ENCODE results near the gene ADRB2.

Gene ADRB2

GRCh38 chr5:148856424-148856823 is 30.0 kb downstream of the ADRB2 start:
- no peak overlapping the region for H3K27ac ChIP-seq (ENCODE audit: low read depth, low read length)

GRCh38 chr5:148857474-148857873 is 31.1 kb downstream of the ADRB2 start:
- Histone ChIP-seq H3K4me3 (ENCODE audit: low read depth, low read length) (no peak overlapping the region), H3K36me3 (ENCODE audit: control insufficient read depth, insufficient read depth, low read length) (no peaks in the 10 kb centered on the region), H3K9ac (ENCODE audit: low read depth, low read length) (no peak overlapping the region), H3K4me1 (ENCODE audit: control insufficient read depth, insufficient read depth, low read length) (no peaks in the 10 kb centered on the region), H3K27me3 (ENCODE audit: control insufficient read depth, insufficient read depth, low read length) (no peaks in the 10 kb centered on the region), H3K9me3 (ENCODE audit: control insufficient read depth, insufficient read depth, low read length) (no peaks in the 10 kb centered on the region), H3K27ac (ENCODE audit: low read depth, low read length) (no peak overlapping the region)

More at GRCh38 chr5:148856424-148856823, 30.0 kb downstream of the ADRB2 start:
- Histone ChIP-seq H3K36me3 (ENCODE audit: control insufficient read depth, insufficient read depth, low read length) (no peaks in the 10 kb centered on the region), H3K27me3 (ENCODE audit: control insufficient read depth, insufficient read depth, low read length) (no peaks in the 10 kb centered on the region), H3K4me1 (ENCODE audit: control insufficient read depth, insufficient read depth, low read length) (no peaks in the 10 kb centered on the region), H3K9ac (ENCODE audit: low read depth, low read length) (no peak overlapping the region), H3K9me3 (ENCODE audit: control insufficient read depth, insufficient read depth, low read length) (no peaks in the 10 kb centered on the region), H3K4me3 (ENCODE audit: low read depth, low read length) (no peak overlapping the region)

- Histone ChIP-seq H3K4me1 (ENCODE audit: control insufficient read depth, insufficient read depth, low read length) (no peaks in the 10 kb centered on the region), H3K36me3 (ENCODE audit: control insufficient read depth, insufficient read depth, low read length) (no peaks in the 10 kb centered on the region), H3K9ac (ENCODE audit: low read depth, low read length) (no peak overlapping the region), H3K27me3 (ENCODE audit: control insufficient read depth, insufficient read depth, low read length) (no peaks in the 10 kb centered on the region), H3K4me3 (ENCODE audit: low read depth, low read length) (no peak overlapping the region), H3K9me3 (ENCODE audit: control insufficient read depth, insufficient read depth, low read length) (no peaks in the 10 kb centered on the region), H3K27ac (ENCODE audit: low read depth, low read length) (no peak overlapping the region)
Observed at GRCh38 chr5:148858106-148858505, 31.7 kb downstream of the ADRB2 start.

- no peaks in the 10 kb centered on the region for H3K36me3 ChIP-seq (ENCODE audit: control insufficient read depth, insufficient read depth, low read length)
- no peaks in the 10 kb centered on the region for H3K4me1 ChIP-seq (ENCODE audit: control insufficient read depth, insufficient read depth, low read length)
- no peak overlapping the region for H3K9ac ChIP-seq (ENCODE audit: low read depth, low read length)
- H3K27ac ChIP-seq (ENCODE audit: low read depth, low read length): no peak overlapping the region
- H3K4me3 ChIP-seq (ENCODE audit: low read depth, low read length): no peak overlapping the region
- H3K9me3 ChIP-seq (ENCODE audit: control insufficient read depth, insufficient read depth, low read length): no peaks in the 10 kb centered on the region
- no peaks in the 10 kb centered on the region for H3K27me3 ChIP-seq (ENCODE audit: control insufficient read depth, insufficient read depth, low read length)
Observed at GRCh38 chr5:148858547-148858946, 32.1 kb downstream of the ADRB2 start.

GRCh38 chr5:148859703-148860102 is 33.3 kb downstream of the ADRB2 start:
- Histone ChIP-seq H3K4me1 (ENCODE audit: control insufficient read depth, insufficient read depth, low read length) (no peaks in the 10 kb centered on the region), H3K27ac (ENCODE audit: low read depth, low read length) (no peak overlapping the region), H3K27me3 (ENCODE audit: control insufficient read depth, insufficient read depth, low read length) (no peaks in the 10 kb centered on the region), H3K36me3 (ENCODE audit: control insufficient read depth, insufficient read depth, low read length) (no peaks in the 10 kb centered on the region), H3K4me3 (ENCODE audit: low read depth, low read length) (no peak overlapping the region), H3K9me3 (ENCODE audit: control insufficient read depth, insufficient read depth, low read length) (no peaks in the 10 kb centered on the region), H3K9ac (ENCODE audit: low read depth, low read length) (no peak overlapping the region)

GRCh38 chr5:148860599-148860998 is 34.2 kb downstream of the ADRB2 start:
- H3K4me1 ChIP-seq (ENCODE audit: control insufficient read depth, insufficient read depth, low read length): no peaks in the 10 kb centered on the region
- no peak overlapping the region for H3K9ac ChIP-seq (ENCODE audit: low read depth, low read length)
- no peak overlapping the region for H3K27ac ChIP-seq (ENCODE audit: low read depth, low read length)
- no peaks in the 10 kb centered on the region for H3K27me3 ChIP-seq (ENCODE audit: control insufficient read depth, insufficient read depth, low read length)
- no peaks in the 10 kb centered on the region for H3K9me3 ChIP-seq (ENCODE audit: control insufficient read depth, insufficient read depth, low read length)
- H3K36me3 ChIP-seq (ENCODE audit: control insufficient read depth, insufficient read depth, low read length): no peaks in the 10 kb centered on the region
- no peak overlapping the region for H3K4me3 ChIP-seq (ENCODE audit: low read depth, low read length)

GRCh38 chr5:148861088-148861487 is 34.7 kb downstream of the ADRB2 start:
- H3K27ac ChIP-seq (ENCODE audit: low read depth, low read length): no peak overlapping the region
- H3K27me3 ChIP-seq (ENCODE audit: control insufficient read depth, insufficient read depth, low read length): no peaks in the 10 kb centered on the region
- H3K36me3 ChIP-seq (ENCODE audit: control insufficient read depth, insufficient read depth, low read length): no peaks in the 10 kb centered on the region
- no peak overlapping the region for H3K9ac ChIP-seq (ENCODE audit: low read depth, low read length)
- no peak overlapping the region for H3K4me3 ChIP-seq (ENCODE audit: low read depth, low read length)
- H3K4me1 ChIP-seq (ENCODE audit: control insufficient read depth, insufficient read depth, low read length): no peaks in the 10 kb centered on the region
- H3K9me3 ChIP-seq (ENCODE audit: control insufficient read depth, insufficient read depth, low read length): no peaks in the 10 kb centered on the region

- no peaks in the 10 kb centered on the region for H3K9me3 ChIP-seq (ENCODE audit: control insufficient read depth, insufficient read depth, low read length)
- H3K27me3 ChIP-seq (ENCODE audit: control insufficient read depth, insufficient read depth, low read length): no peaks in the 10 kb centered on the region
- H3K9ac ChIP-seq (ENCODE audit: low read depth, low read length): no peak overlapping the region
- H3K4me1 ChIP-seq (ENCODE audit: control insufficient read depth, insufficient read depth, low read length): no peaks in the 10 kb centered on the region
- no peaks in the 10 kb centered on the region for H3K36me3 ChIP-seq (ENCODE audit: control insufficient read depth, insufficient read depth, low read length)
- no peak overlapping the region for H3K27ac ChIP-seq (ENCODE audit: low read depth, low read length)
- H3K4me3 ChIP-seq (ENCODE audit: low read depth, low read length): no peak overlapping the region
Observed at GRCh38 chr5:148861696-148862095, 35.3 kb downstream of the ADRB2 start.

GRCh38 chr5:148864113-148864841 is 37.9 kb downstream of the ADRB2 start:
- Histone ChIP-seq H3K9ac (ENCODE audit: low read depth, low read length) (no peak overlapping the region), H3K27me3 (ENCODE audit: control insufficient read depth, insufficient read depth, low read length) (no peaks in the 10 kb centered on the region), H3K4me1 (ENCODE audit: control insufficient read depth, insufficient read depth, low read length) (no peaks in the 10 kb centered on the region), H3K4me3 (ENCODE audit: low read depth, low read length) (no peak overlapping the region), H3K9me3 (ENCODE audit: control insufficient read depth, insufficient read depth, low read length) (no peaks in the 10 kb centered on the region), H3K36me3 (ENCODE audit: control insufficient read depth, insufficient read depth, low read length) (no peaks in the 10 kb centered on the region), H3K27ac (ENCODE audit: low read depth, low read length) (no peak overlapping the region)

- no peak overlapping the region for H3K9ac ChIP-seq (ENCODE audit: low read depth, low read length)
Observed at GRCh38 chr5:148866024-148866423, 39.6 kb downstream of the ADRB2 start.

GRCh38 chr5:148873120-148873519 is 46.7 kb downstream of the ADRB2 start:
- Histone ChIP-seq H3K36me3 (ENCODE audit: control insufficient read depth, insufficient read depth, low read length) (no peaks in the 10 kb centered on the region), H3K4me3 (ENCODE audit: low read depth, low read length) (no peak overlapping the region), H3K4me1 (ENCODE audit: control insufficient read depth, insufficient read depth, low read length) (no peaks in the 10 kb centered on the region), H3K9me3 (ENCODE audit: control insufficient read depth, insufficient read depth, low read length) (no peaks in the 10 kb centered on the region), H3K27ac (ENCODE audit: low read depth, low read length) (no peak overlapping the region), H3K27me3 (ENCODE audit: control insufficient read depth, insufficient read depth, low read length) (no peaks in the 10 kb centered on the region), H3K9ac (ENCODE audit: low read depth, low read length) (no peak overlapping the region)

More at GRCh38 chr5:148866024-148866423, 39.6 kb downstream of the ADRB2 start:
- H3K27ac ChIP-seq (ENCODE audit: low read depth, low read length): no peak overlapping the region
- no peaks in the 10 kb centered on the region for H3K27me3 ChIP-seq (ENCODE audit: control insufficient read depth, insufficient read depth, low read length)
- no peaks in the 10 kb centered on the region for H3K9me3 ChIP-seq (ENCODE audit: control insufficient read depth, insufficient read depth, low read length)
- H3K4me1 ChIP-seq (ENCODE audit: control insufficient read depth, insufficient read depth, low read length): no peaks in the 10 kb centered on the region
- no peak overlapping the region for H3K4me3 ChIP-seq (ENCODE audit: low read depth, low read length)
- H3K36me3 ChIP-seq (ENCODE audit: control insufficient read depth, insufficient read depth, low read length): no peaks in the 10 kb centered on the region
